IMR-90 (cell line): ENCODE data around the gene ACKR1. TPM values are rescaled to one million over a fixed set of nuclear protein-coding genes. Genes with fewer than 3 reads are reported as not detected.

Experiments
- ATAC-seq: fragments of 200-7000 bp; cut with Tn5 transposase; 2 replicates; pipeline ENCODE4 v1.9.1; 2020; ENCODE audit warnings: low read depth, mild to moderate bottlenecking, moderate library complexity
- BruUV-seq: library from RNA; stranded (reverse); fragments of 400-500 nt; replicated peaks from 2 replicates; lab custom pipeline; 2021; lab: Mats Ljungman, UMichigan
- CTCF ChIA-PET: fragments of 300-600 bp; formaldehyde crosslinking; extraction: SDS; loops from one replicate; lab custom pipeline; 2021; ENCODE audit warnings: antibody characterized with exemption; lab: Yijun Ruan, JAX
- POLR2A ChIA-PET: fragments of 300-600 bp; sonication (Branson Sonifier 250); formaldehyde crosslinking; loops from one replicate; lab custom pipeline; 2022; ENCODE audit warnings: antibody characterized with exemption; ENCODE audit not compliant: unreplicated experiment; lab: Charles Lee
- DNase-seq: peaks from one replicate; pipeline ENCODE4 v3.0.0; 2013
- H2AFZ ChIP-seq: replicated peaks from 2 replicates; pipeline ENCODE3; 2013; ENCODE audit warnings: low read length, mild to moderate bottlenecking; ENCODE audit not compliant: poor library complexity
- H2AK5ac ChIP-seq: 2 replicates; pipeline ENCODE4 v1.6.1; 2013; ENCODE audit warnings: low read depth, low read length, inconsistent platforms
- H2AK9ac ChIP-seq: replicated peaks from 2 replicates; pipeline ENCODE3; 2013; ENCODE audit warnings: mild to moderate bottlenecking, low read depth, low read length, moderate library complexity; ENCODE audit not compliant: poor library complexity
- H2BK120ac ChIP-seq: 2 replicates; pipeline ENCODE4 v1.6.1; 2013; ENCODE audit warnings: low read depth, low read length, inconsistent platforms
- H2BK15ac ChIP-seq: 3 replicates; pipeline ENCODE4 v1.6.1; 2013; ENCODE audit warnings: low read depth, low read length, inconsistent platforms
- H2BK20ac ChIP-seq: 2 replicates; pipeline ENCODE4 v1.6.1; 2013; ENCODE audit warnings: low read depth, mild to moderate bottlenecking, inconsistent platforms, low read length, moderate library complexity
- H2BK5ac ChIP-seq: 2 replicates; pipeline ENCODE4 v1.6.1; 2013; ENCODE audit warnings: mild to moderate bottlenecking, low read depth, low read length, inconsistent platforms; ENCODE audit not compliant: poor library complexity, severe bottlenecking
- H3K14ac ChIP-seq: replicated peaks from 2 replicates; pipeline ENCODE4 v1.6.1; 2013; ENCODE audit warnings: low read depth, low read length, inconsistent platforms
- H3K18ac ChIP-seq: 2 replicates; pipeline ENCODE4 v1.6.1; 2013; ENCODE audit warnings: low read depth, low read length, control low read depth
- H3K23ac ChIP-seq: 2 replicates; pipeline ENCODE4 v1.6.1; 2013; ENCODE audit warnings: low read depth, low read length, inconsistent platforms
- H3K27ac ChIP-seq: 2 replicates; pipeline ENCODE4 v1.5.1; 2013; ENCODE audit warnings: mild to moderate bottlenecking, control low read depth, low read length; ENCODE audit not compliant: insufficient read depth
- H3K27me3 ChIP-seq: 2 replicates; pipeline ENCODE4 v1.6.1; 2013; ENCODE audit warnings: low read length; ENCODE audit not compliant: control insufficient read depth, insufficient read depth
- H3K36me3 ChIP-seq: 2 replicates; pipeline ENCODE4 v1.6.1; 2013; ENCODE audit warnings: low read length, mixed read lengths; ENCODE audit not compliant: control insufficient read depth, insufficient read depth
- H3K4ac ChIP-seq: 2 replicates; pipeline ENCODE4 v1.6.1; 2013; ENCODE audit warnings: low read depth, low read length, inconsistent platforms
- H3K4me1 ChIP-seq: 2 replicates; pipeline ENCODE4 v1.6.1; 2013; ENCODE audit warnings: low read length, mixed read lengths; ENCODE audit not compliant: control insufficient read depth, insufficient read depth
- H3K4me2 ChIP-seq: 2 replicates; pipeline ENCODE4 v1.6.1; 2013; ENCODE audit warnings: low read depth, mild to moderate bottlenecking, control low read depth, low read length, moderate library complexity
- H3K4me3 ChIP-seq: 2 replicates; pipeline ENCODE4 v1.5.1; 2013; ENCODE audit warnings: low read depth, mild to moderate bottlenecking, control low read depth, low read length, moderate library complexity; ENCODE audit not compliant: insufficient read depth
- H3K56ac ChIP-seq: 2 replicates; pipeline ENCODE4 v1.6.1; 2013; ENCODE audit warnings: low read length, inconsistent platforms; ENCODE audit not compliant: insufficient read depth; ENCODE audit errors: extremely low read depth
- H3K79me1 ChIP-seq, 2 experiments: 2 replicates each; pipeline ENCODE4 v1.6.1; 2013; ENCODE audit warnings: low read length in 2 of 2, inconsistent platforms in 1 of 2, low read depth in 1 of 2
- H3K9ac ChIP-seq: 2 replicates; pipeline ENCODE4 v1.6.1; 2013; ENCODE audit warnings: low read depth, low read length, control low read depth
- H3K9me1 ChIP-seq: 2 replicates; pipeline ENCODE4 v1.6.1; 2013; ENCODE audit warnings: low read length, inconsistent platforms; ENCODE audit not compliant: insufficient read depth
- H3K9me3 ChIP-seq: 2 replicates; pipeline ENCODE4 v1.6.1; 2013; ENCODE audit warnings: low read length; ENCODE audit not compliant: control insufficient read depth, insufficient read depth
- H4K20me1 ChIP-seq: 2 replicates; pipeline ENCODE4 v1.6.1; 2013; ENCODE audit warnings: low read length, inconsistent platforms; ENCODE audit not compliant: insufficient read depth
- H4K5ac ChIP-seq: 2 replicates; pipeline ENCODE4 v1.6.1; 2013; ENCODE audit warnings: mild to moderate bottlenecking, low read depth, low read length, control low read depth
- H4K8ac ChIP-seq, 2 experiments: 2 replicates each; pipeline ENCODE4 v1.6.1; 2013; ENCODE audit warnings: low read depth in 2 of 2, low read length in 2 of 2, control low read depth in 1 of 2, inconsistent platforms in 1 of 2
- H4K91ac ChIP-seq: 2 replicates; pipeline ENCODE4 v1.6.1; 2013; ENCODE audit warnings: low read depth, low read length, inconsistent platforms; ENCODE audit not compliant: insufficient read depth
- FOS ChIP-seq: fragments of 150-350 bp; IDR thresholded peaks from 2 replicates; pipeline ENCODE4 v1.6.1; 2016; ENCODE audit warnings: low read depth, low read length
- MAZ ChIP-seq: IDR thresholded peaks from 2 replicates; pipeline ENCODE4 v1.6.1; 2012; ENCODE audit warnings: low read depth, mild to moderate bottlenecking, low read length, improper control_type of control experiment, moderate library complexity, borderline replicate concordance
- MXI1 ChIP-seq: IDR thresholded peaks from 2 replicates; pipeline ENCODE4 v1.6.1; 2012; ENCODE audit warnings: low read depth, mild to moderate bottlenecking, low read length, moderate library complexity, borderline replicate concordance
- NFE2L2 ChIP-seq: fragments of 150-350 bp; IDR thresholded peaks from 2 replicates; pipeline ENCODE4 v1.6.1; 2016; ENCODE audit warnings: low read depth, mild to moderate bottlenecking, low read length
- POLR2A ChIP-seq: IDR thresholded peaks from 2 replicates; pipeline ENCODE4 v1.6.1; 2012; ENCODE audit warnings: mild to moderate bottlenecking, low read depth, low read length
- RCOR1 ChIP-seq: IDR thresholded peaks from 2 replicates; pipeline ENCODE4 v1.6.1; 2012; ENCODE audit warnings: mild to moderate bottlenecking, low read length, improper control_type of control experiment; ENCODE audit not compliant: insufficient replicate concordance
- RFX5 ChIP-seq: IDR thresholded peaks from 2 replicates; pipeline ENCODE4 v1.8.0; 2012; ENCODE audit warnings: low read depth, mild to moderate bottlenecking, low read length, moderate library complexity
- WGBS, 2 experiments: methylation state at CpG; one replicate each; pipeline versions ENCODE4 v1.1.5 to v1.1.7; 2013; ENCODE audit warnings: missing lambda C conversion rate in 2 of 2; ENCODE audit not compliant: insufficient read length in 1 of 2; ENCODE audit errors: extremely low coverage in 2 of 2; 5-methylcytosine and 5-hydroxymethylcytosine counted together
- dilution Hi-C: fragments of 300-500 bp; cut with HindIII; formaldehyde crosslinking; loops from one replicate; pipeline ENCODE4 v1.14.3; 2018; ENCODE audit warnings: low sequenced_read_pairs; ENCODE audit not compliant: unreplicated experiment
- in situ Hi-C: fragments of 300-500 bp; cut with MboI; formaldehyde crosslinking; loops from 3 replicates; pipeline ENCODE4 v1.14.3; 2019; ENCODE audit warnings: low sequenced_read_pairs, inconsistent platforms, mixed read lengths
- intact Hi-C: fragments of 100-400 bp; cut with micrococcal nuclease; formaldehyde crosslinking; loops from 2 replicates; pipeline ENCODE4 v1.10.0; 2022
- polyA plus RNA-seq, 3 experiments: library from polyadenylated mRNA; depleted of rRNA; stranded (reverse); fragments of >200 nt; gene quantifications; 2 replicates each; pipeline ENCODE4 v1.2.3, GENCODE V29; 2012; ENCODE audit warnings: low replicate concordance in 1 of 3
- total RNA-seq: library from RNA; depleted of rRNA; stranded (reverse); fragments of >200 nt; gene quantifications from 2 replicates; pipeline ENCODE4 v1.2.3, GENCODE V29; 2012
- TF ChIP-seq, protein P1 (sequence below): fragments of 150-350 bp; IDR thresholded peaks from 2 replicates; pipeline ENCODE4 v1.6.1; 2017; ENCODE audit warnings: mild to moderate bottlenecking, antibody characterized with exemption, low read length, low read depth
- TF ChIP-seq, protein P2 (sequence below): conservative IDR thresholded peaks from 2 replicates; pipeline ENCODE4 v1.5.1; 2012; ENCODE audit warnings: mild to moderate bottlenecking, low read depth, low read length, improper control_type of control experiment
- TF ChIP-seq, protein P3 (sequence below): fragments of 150-350 bp; IDR thresholded peaks from 2 replicates; pipeline ENCODE4 v1.6.1; 2016; ENCODE audit warnings: low read depth, mild to moderate bottlenecking, low read length, moderate library complexity, borderline replicate concordance

The ACKR1 gene
- total and polyA plus RNA-seq, 2 of the 4 experiments (the other 2 are of a cell fraction): not detected

DNA sequence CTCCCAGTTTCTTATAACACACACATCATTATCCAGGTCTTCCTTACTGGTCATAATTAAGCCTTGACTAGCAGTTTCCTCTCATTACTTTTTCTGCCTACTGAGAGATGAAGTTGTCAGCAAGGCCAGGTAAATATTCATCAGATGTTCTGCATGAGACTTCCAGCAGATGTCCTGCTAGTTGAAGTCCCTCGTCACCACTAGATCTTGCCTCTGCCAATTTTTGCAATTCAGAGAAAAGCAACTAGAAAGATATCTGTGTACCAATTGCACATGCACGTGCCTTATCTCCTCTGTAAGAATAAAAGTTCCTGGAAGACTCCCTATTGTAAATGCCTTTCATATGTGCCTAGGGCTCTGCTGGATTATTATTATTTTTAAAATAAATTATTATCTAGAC lies 18.3 kb downstream of the ACKR1 start:
- no peak overlapping the region for H2BK15ac ChIP-seq
- in situ Hi-C loops (loop anchor here (25.0 kb wide), 1 partner anchor 664 kb away; no protein-coding TSS in a partner anchor), dilution Hi-C loops (no loop called here), intact Hi-C loops (no loop called here)
- no peak overlapping the region for H2AK5ac ChIP-seq
- no peaks in the 10 kb centered on the region for H3K27me3 ChIP-seq
- no peak overlapping the region for H3K23ac ChIP-seq
- no peak overlapping the region for H2BK20ac ChIP-seq
- H2AFZ ChIP-seq: no peak overlapping the region
- H4K5ac ChIP-seq: no peak overlapping the region
- H3K79me1 ChIP-seq: no peaks in the 10 kb centered on the region
- H4K8ac ChIP-seq: no peak overlapping the region
- H2AK9ac ChIP-seq: no peak overlapping the region
- H3K4me1 ChIP-seq: no peaks in the 10 kb centered on the region
- H2BK5ac ChIP-seq: no peak overlapping the region
- no peak overlapping the region for H3K4ac ChIP-seq
- no peak overlapping the region for H3K4me3 ChIP-seq
- no peak overlapping the region for H3K4me2 ChIP-seq
- ChIA-PET CTCF (no interaction called here), POLR2A (no interaction called here)
- no peak overlapping the region for H3K14ac ChIP-seq
- H3K36me3 ChIP-seq: no peaks in the 10 kb centered on the region
- no peaks in the 10 kb centered on the region for H3K9me3 ChIP-seq
- no peak overlapping the region for H3K27ac ChIP-seq
- no peaks in the 10 kb centered on the region for H4K20me1 ChIP-seq
- BruUV-seq: no TSS peak
- ATAC-seq (no peak), DNase-seq (no peak)
- TF ChIP-seq MAZ (no peak), NFE2L2 (no peak), POLR2A (no peak), RCOR1 (no peak), FOS (no peak), RFX5 (no peak), MXI1 (no peak)
- TF ChIP-seq, protein P1, sequence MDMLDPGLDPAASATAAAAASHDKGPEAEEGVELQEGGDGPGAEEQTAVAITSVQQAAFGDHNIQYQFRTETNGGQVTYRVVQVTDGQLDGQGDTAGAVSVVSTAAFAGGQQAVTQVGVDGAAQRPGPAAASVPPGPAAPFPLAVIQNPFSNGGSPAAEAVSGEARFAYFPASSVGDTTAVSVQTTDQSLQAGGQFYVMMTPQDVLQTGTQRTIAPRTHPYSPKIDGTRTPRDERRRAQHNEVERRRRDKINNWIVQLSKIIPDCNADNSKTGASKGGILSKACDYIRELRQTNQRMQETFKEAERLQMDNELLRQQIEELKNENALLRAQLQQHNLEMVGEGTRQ: no peak
- TF ChIP-seq, protein P2, sequence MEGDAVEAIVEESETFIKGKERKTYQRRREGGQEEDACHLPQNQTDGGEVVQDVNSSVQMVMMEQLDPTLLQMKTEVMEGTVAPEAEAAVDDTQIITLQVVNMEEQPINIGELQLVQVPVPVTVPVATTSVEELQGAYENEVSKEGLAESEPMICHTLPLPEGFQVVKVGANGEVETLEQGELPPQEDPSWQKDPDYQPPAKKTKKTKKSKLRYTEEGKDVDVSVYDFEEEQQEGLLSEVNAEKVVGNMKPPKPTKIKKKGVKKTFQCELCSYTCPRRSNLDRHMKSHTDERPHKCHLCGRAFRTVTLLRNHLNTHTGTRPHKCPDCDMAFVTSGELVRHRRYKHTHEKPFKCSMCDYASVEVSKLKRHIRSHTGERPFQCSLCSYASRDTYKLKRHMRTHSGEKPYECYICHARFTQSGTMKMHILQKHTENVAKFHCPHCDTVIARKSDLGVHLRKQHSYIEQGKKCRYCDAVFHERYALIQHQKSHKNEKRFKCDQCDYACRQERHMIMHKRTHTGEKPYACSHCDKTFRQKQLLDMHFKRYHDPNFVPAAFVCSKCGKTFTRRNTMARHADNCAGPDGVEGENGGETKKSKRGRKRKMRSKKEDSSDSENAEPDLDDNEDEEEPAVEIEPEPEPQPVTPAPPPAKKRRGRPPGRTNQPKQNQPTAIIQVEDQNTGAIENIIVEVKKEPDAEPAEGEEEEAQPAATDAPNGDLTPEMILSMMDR: no peak
- TF ChIP-seq, protein P3, sequence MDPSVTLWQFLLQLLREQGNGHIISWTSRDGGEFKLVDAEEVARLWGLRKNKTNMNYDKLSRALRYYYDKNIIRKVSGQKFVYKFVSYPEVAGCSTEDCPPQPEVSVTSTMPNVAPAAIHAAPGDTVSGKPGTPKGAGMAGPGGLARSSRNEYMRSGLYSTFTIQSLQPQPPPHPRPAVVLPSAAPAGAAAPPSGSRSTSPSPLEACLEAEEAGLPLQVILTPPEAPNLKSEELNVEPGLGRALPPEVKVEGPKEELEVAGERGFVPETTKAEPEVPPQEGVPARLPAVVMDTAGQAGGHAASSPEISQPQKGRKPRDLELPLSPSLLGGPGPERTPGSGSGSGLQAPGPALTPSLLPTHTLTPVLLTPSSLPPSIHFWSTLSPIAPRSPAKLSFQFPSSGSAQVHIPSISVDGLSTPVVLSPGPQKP: no peak
- H3K9ac ChIP-seq: no peak overlapping the region
- no peak overlapping the region for H4K91ac ChIP-seq
- no CpG with 5 or more reads among the region's 2 CpGs for WGBS, 2 experiments
- H3K56ac ChIP-seq: no peak overlapping the region
- H3K9me1 ChIP-seq: no peaks in the 10 kb centered on the region
- H2BK120ac ChIP-seq: no peak overlapping the region
- H3K18ac ChIP-seq: no peak overlapping the region
